ENCODE measurements around the gene TMEM175.

The TMEM175 gene

GRCh38 chr4:960636-961350 is 28.5 kb downstream of the TMEM175 start:
- Histone ChIP-seq H3K36me3 (no peaks in the 10 kb centered on the region), H3K9me3 (no peaks in the 10 kb centered on the region), H3K4me1 (peaks cover 2% of the 10 kb centered on the region), H3K27me3 (peaks cover 49% of the 10 kb centered on the region), H3K4me3 (ENCODE audit: low read depth, low read length) (no peak overlapping the region)
- TF ChIP-seq, protein P1, sequence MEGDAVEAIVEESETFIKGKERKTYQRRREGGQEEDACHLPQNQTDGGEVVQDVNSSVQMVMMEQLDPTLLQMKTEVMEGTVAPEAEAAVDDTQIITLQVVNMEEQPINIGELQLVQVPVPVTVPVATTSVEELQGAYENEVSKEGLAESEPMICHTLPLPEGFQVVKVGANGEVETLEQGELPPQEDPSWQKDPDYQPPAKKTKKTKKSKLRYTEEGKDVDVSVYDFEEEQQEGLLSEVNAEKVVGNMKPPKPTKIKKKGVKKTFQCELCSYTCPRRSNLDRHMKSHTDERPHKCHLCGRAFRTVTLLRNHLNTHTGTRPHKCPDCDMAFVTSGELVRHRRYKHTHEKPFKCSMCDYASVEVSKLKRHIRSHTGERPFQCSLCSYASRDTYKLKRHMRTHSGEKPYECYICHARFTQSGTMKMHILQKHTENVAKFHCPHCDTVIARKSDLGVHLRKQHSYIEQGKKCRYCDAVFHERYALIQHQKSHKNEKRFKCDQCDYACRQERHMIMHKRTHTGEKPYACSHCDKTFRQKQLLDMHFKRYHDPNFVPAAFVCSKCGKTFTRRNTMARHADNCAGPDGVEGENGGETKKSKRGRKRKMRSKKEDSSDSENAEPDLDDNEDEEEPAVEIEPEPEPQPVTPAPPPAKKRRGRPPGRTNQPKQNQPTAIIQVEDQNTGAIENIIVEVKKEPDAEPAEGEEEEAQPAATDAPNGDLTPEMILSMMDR (IDR thresholded peaks at IDR 0.05; ENCODE audit: low read depth, low read length), result no peak
- DNase-seq, result no peak

GRCh38 chr4:961351-962230 is 29.3 kb downstream of the TMEM175 start:
- peaks cover 57% of the 10 kb centered on the region for H3K27me3 ChIP-seq
- no peaks in the 10 kb centered on the region for H3K36me3 ChIP-seq
- no peak overlapping the region for H3K4me3 ChIP-seq (ENCODE audit: low read depth, low read length)
- TF ChIP-seq, protein P1 (IDR thresholded peaks at IDR 0.05; ENCODE audit: low read depth, low read length), result no peak
- no peaks in the 10 kb centered on the region for H3K9me3 ChIP-seq
- DNase-seq, result no peak
- H3K4me1 ChIP-seq, result peaks cover 2% of the 10 kb centered on the region

- H3K36me3 ChIP-seq, result no peaks in the 10 kb centered on the region
- TF ChIP-seq, protein P1 (IDR thresholded peaks at IDR 0.05; ENCODE audit: low read depth, low read length), result peak; percentile 39
- no peak overlapping the region for H3K4me3 ChIP-seq (ENCODE audit: low read depth, low read length)
- peak; percentile 59 for DNase-seq
- H3K9me3 ChIP-seq, result no peaks in the 10 kb centered on the region
- peaks cover 66% of the 10 kb centered on the region for H3K27me3 ChIP-seq
- peaks cover 2% of the 10 kb centered on the region for H3K4me1 ChIP-seq
Measured at GRCh38 chr4:962231-963208, 30.3 kb downstream of the TMEM175 start.

DNA sequence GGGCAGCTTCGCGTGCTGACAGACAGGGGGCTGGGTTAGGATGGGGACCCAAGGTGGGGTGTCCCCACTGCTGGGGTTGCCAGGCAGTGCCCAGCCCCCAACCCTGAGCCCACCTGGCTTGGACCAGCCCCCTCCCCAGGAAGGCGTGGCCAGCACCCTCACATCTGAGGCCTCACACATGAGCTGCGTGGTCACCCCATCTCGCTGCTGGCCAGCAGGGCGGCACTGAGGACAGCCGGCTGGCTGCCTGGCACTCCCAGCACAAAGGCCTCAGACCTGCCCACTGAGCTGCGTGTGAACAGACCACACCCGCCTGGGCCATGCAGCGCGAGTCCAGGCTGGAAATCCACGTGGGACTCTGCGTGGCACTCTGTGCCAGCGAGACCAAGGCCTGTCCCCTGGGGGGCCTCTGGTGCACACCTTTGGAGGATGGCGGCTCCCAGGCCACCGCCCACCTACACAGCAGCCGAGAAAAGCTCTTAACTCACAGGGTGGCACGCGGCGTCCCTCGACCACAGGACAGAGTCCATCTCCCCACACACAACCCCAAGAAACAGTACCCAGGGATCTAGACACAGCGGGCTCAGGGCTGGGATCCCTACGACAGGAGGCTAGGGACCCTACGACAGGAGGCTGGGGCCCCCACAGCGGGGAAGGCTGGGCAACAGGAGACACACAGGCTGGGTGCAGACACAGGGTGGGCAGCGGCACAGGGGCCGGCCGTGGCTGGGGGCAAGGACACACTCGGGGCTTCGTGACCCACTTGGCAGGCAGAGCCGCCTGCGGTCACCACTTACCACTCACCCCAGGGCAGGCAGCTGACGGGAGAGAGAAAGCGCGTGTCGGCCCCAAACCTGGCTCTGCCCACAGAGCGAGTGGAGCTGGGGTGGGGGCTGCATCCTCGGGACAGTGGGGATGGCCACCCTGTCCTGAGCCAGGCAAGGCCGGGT is 31.3 kb downstream of the TMEM175 start:
- H3K9me3 ChIP-seq, result no peaks in the 10 kb centered on the region
- DNase-seq, result no peak
- peaks cover 2% of the 10 kb centered on the region for H3K4me1 ChIP-seq
- no peaks in the 10 kb centered on the region for H3K36me3 ChIP-seq
- TF ChIP-seq, protein P1 (IDR thresholded peaks at IDR 0.05; ENCODE audit: low read depth, low read length), result no peak
- H3K27me3 ChIP-seq, result peaks cover 74% of the 10 kb centered on the region
- H3K4me3 ChIP-seq (ENCODE audit: low read depth, low read length), result no peak overlapping the region

GRCh38 chr4:964346-965025 is 32.2 kb downstream of the TMEM175 start:
- H3K36me3 ChIP-seq, result no peaks in the 10 kb centered on the region
- no peak for DNase-seq
- no peak overlapping the region for H3K4me3 ChIP-seq (ENCODE audit: low read depth, low read length)
- H3K4me1 ChIP-seq, result peaks cover 2% of the 10 kb centered on the region
- H3K27me3 ChIP-seq, result peaks cover 82% of the 10 kb centered on the region
- no peaks in the 10 kb centered on the region for H3K9me3 ChIP-seq
- TF ChIP-seq, protein P1 (IDR thresholded peaks at IDR 0.05; ENCODE audit: low read depth, low read length), result no peak
